Endodermal cell (in vitro differentiated cells): ENCODE results near the gene GDF2. TPM values are rescaled to one million over a fixed set of nuclear protein-coding genes. Genes with fewer than 3 reads are reported as not detected.

ENCODE experiments used
- DNase-seq: peaks from one replicate; pipeline ENCODE4 v3.0.0-alpha.2; 2017
- H3K27ac ChIP-seq: 2 replicates; pipeline ENCODE4 v1.5.1; 2013; ENCODE audit warnings: mild to moderate bottlenecking, low read depth, low read length, moderate library complexity
- H3K27me3 ChIP-seq: 2 replicates; pipeline ENCODE4 v1.6.1; 2013; ENCODE audit warnings: mild to moderate bottlenecking, low read length, moderate library complexity; ENCODE audit not compliant: insufficient read depth, control insufficient read depth, poor library complexity, severe bottlenecking
- H3K36me3 ChIP-seq: 2 replicates; pipeline ENCODE4 v1.7.0; 2013; ENCODE audit warnings: mild to moderate bottlenecking, low read length, moderate library complexity; ENCODE audit not compliant: control insufficient read depth, insufficient read depth
- H3K4me1 ChIP-seq: one replicate; pipeline ENCODE4 v1.7.0; 2013; ENCODE audit warnings: low read length; ENCODE audit not compliant: control insufficient read depth, insufficient read depth
- H3K4me3 ChIP-seq: 2 replicates; pipeline ENCODE4 v1.5.1; 2013; ENCODE audit warnings: mild to moderate bottlenecking, low read length, moderate library complexity
- H3K9ac ChIP-seq: 2 replicates; pipeline ENCODE4 v1.6.1; 2013; ENCODE audit warnings: mild to moderate bottlenecking, low read length, moderate library complexity; ENCODE audit not compliant: poor library complexity, severe bottlenecking; ENCODE audit errors: extremely low read depth
- H3K9me3 ChIP-seq: 2 replicates; pipeline ENCODE4 v1.6.1; 2013; ENCODE audit warnings: mild to moderate bottlenecking, low read length, moderate library complexity; ENCODE audit not compliant: control insufficient read depth
- H3K27ac Mint-ChIP-seq: 2 replicates; pipeline ENCODE4 v1.8.0; 2020; ENCODE audit warnings: mixed read lengths
- H3K27me3 Mint-ChIP-seq: 2 replicates; pipeline ENCODE4 v1.8.0; 2021; ENCODE audit warnings: mild to moderate bottlenecking, mixed read lengths; ENCODE audit not compliant: insufficient read depth
- H3K36me3 Mint-ChIP-seq: 2 replicates; pipeline ENCODE4 v1.8.0; 2020; ENCODE audit warnings: low read depth, mixed read lengths
- H3K4me1 Mint-ChIP-seq: 2 replicates; pipeline ENCODE4 v1.8.0; 2020; ENCODE audit warnings: mixed read lengths
- H3K4me3 Mint-ChIP-seq: 2 replicates; pipeline ENCODE4 v1.8.0; 2020; ENCODE audit warnings: mild to moderate bottlenecking, moderate library complexity, mixed read lengths
- H3K9me3 Mint-ChIP-seq: 2 replicates; pipeline ENCODE4 v1.8.0; 2020; ENCODE audit warnings: mild to moderate bottlenecking, mixed read lengths
- WGBS, 2 experiments: methylation state at CpG; one replicate each; pipeline versions ENCODE4 v1.1.5 to v1.1.7; 2013; ENCODE audit warnings: missing lambda C conversion rate in 2 of 2, mixed read lengths in 1 of 2; ENCODE audit not compliant: insufficient coverage in 1 of 2, insufficient read length in 1 of 2; 5-methylcytosine and 5-hydroxymethylcytosine counted together
- total RNA-seq, 2 donors: library from RNA; stranded (reverse); fragmentation: NEBNext Ultra II Directional in 1 of 2; extraction: Animal tissue kit (Norgen Biotek cat#: 25700) in 1 of 2; gene quantifications; 2 replicates in 1 of 2; 3 replicates in 1 of 2; pipeline ENCODE4 v1.2.1, GENCODE V29; 2021
- TF ChIP-seq, protein P1 (sequence below): fragments of 200-600 bp; sonication (generic); conservative IDR thresholded peaks from 2 replicates; pipeline ENCODE4 v1.5.0; 2021; ENCODE audit warnings: antibody characterized with exemption, mild to moderate bottlenecking

GDF2 gene
- total RNA-seq, 2 donors from 2014 or later, result not detected

GRCh38 chr10:47283101-47283630 is 39.1 kb upstream of the GDF2 start:
- no peak overlapping the region for H3K27ac Mint-ChIP-seq
- no peaks in the 10 kb centered on the region for H3K9me3 ChIP-seq
- no peak overlapping the region for H3K9ac ChIP-seq
- TF ChIP-seq, protein P1, sequence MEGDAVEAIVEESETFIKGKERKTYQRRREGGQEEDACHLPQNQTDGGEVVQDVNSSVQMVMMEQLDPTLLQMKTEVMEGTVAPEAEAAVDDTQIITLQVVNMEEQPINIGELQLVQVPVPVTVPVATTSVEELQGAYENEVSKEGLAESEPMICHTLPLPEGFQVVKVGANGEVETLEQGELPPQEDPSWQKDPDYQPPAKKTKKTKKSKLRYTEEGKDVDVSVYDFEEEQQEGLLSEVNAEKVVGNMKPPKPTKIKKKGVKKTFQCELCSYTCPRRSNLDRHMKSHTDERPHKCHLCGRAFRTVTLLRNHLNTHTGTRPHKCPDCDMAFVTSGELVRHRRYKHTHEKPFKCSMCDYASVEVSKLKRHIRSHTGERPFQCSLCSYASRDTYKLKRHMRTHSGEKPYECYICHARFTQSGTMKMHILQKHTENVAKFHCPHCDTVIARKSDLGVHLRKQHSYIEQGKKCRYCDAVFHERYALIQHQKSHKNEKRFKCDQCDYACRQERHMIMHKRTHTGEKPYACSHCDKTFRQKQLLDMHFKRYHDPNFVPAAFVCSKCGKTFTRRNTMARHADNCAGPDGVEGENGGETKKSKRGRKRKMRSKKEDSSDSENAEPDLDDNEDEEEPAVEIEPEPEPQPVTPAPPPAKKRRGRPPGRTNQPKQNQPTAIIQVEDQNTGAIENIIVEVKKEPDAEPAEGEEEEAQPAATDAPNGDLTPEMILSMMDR, result no peak
- H3K4me3 Mint-ChIP-seq, result no peak overlapping the region
- H3K4me1 ChIP-seq, result no peaks in the 10 kb centered on the region
- no peak overlapping the region for H3K4me3 ChIP-seq
- no peak overlapping the region for H3K27ac ChIP-seq
- 93 to 96% methylated on average over 9 of the region's 9 CpGs for whole genome bisulfite sequencing, 2 experiments
- H3K27me3 ChIP-seq, result no peaks in the 10 kb centered on the region
- H3K4me1 Mint-ChIP-seq, result no peaks in the 10 kb centered on the region
- no peaks in the 10 kb centered on the region for H3K36me3 ChIP-seq
- peak; percentile 34 for DNase-seq
- H3K36me3 Mint-ChIP-seq, result no peaks in the 10 kb centered on the region
- H3K9me3 Mint-ChIP-seq, result no peaks in the 10 kb centered on the region
- peaks cover 13% of the 10 kb centered on the region for H3K27me3 Mint-ChIP-seq

GRCh38 chr10:47283848-47284247 is 38.4 kb upstream of the GDF2 start:
- DNase-seq, result no peak
- no peak overlapping the region for H3K4me3 ChIP-seq
- H3K36me3 ChIP-seq, result no peaks in the 10 kb centered on the region
- H3K4me3 Mint-ChIP-seq, result no peak overlapping the region
- no peak overlapping the region for H3K27ac Mint-ChIP-seq
- H3K27me3 ChIP-seq, result no peaks in the 10 kb centered on the region
- H3K9me3 Mint-ChIP-seq, result no peaks in the 10 kb centered on the region
- H3K4me1 ChIP-seq, result no peaks in the 10 kb centered on the region
- no peak overlapping the region for H3K9ac ChIP-seq
- H3K9me3 ChIP-seq, result no peaks in the 10 kb centered on the region
- TF ChIP-seq, protein P1, result no peak
- peaks cover 13% of the 10 kb centered on the region for H3K27me3 Mint-ChIP-seq
- no peaks in the 10 kb centered on the region for H3K4me1 Mint-ChIP-seq
- H3K36me3 Mint-ChIP-seq, result no peaks in the 10 kb centered on the region
- no peak overlapping the region for H3K27ac ChIP-seq

DNA sequence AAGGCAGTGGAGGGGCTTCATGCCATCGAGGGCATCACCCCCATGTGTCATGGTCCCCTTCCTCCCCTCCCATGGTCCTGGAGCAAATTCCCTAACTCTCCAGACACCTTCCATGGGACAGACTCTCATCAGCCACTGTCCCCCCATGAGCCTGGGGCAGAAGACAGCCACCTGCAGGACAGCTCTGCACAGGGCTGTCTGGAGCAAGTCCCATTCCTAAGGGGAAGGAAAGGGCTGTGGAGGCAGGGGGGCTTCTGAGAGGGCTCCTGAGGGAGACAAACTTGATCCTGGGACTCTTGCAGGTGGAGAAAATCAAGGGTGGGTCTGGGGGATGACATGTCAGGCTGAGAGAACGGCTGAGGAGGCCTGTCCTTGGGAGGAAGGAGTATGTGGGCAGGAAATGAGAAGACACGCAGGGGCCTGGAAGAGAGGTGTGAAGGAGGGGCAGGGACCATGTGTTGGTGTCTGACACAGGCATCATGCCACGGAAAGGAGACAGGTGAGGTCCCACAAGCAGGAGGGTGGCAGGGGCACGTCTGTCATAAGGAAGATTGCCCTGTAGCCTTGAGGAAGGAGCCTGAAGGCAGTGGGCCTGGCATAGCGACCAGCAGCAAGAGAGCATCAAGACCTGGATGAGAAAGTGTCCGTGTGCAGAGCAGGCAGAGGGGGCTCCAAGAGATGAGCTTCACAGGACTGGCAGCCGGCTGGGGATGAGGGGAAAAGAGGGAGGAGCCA is 36.7 kb upstream of the GDF2 start:
- Mint-ChIP-seq H3K27me3 (peaks cover 17% of the 10 kb centered on the region), H3K4me1 (no peaks in the 10 kb centered on the region), H3K36me3 (no peaks in the 10 kb centered on the region), H3K9me3 (no peaks in the 10 kb centered on the region), H3K4me3 (no peak overlapping the region), H3K27ac (no peak overlapping the region)
- H3K36me3 ChIP-seq, result no peaks in the 10 kb centered on the region
- no peaks in the 10 kb centered on the region for H3K4me1 ChIP-seq
- no peak overlapping the region for H3K9ac ChIP-seq
- no peaks in the 10 kb centered on the region for H3K9me3 ChIP-seq
- no peaks in the 10 kb centered on the region for H3K27me3 ChIP-seq
- TF ChIP-seq, protein P1, result peak; percentile 22
- peak; percentile 41 for DNase-seq
- no peak overlapping the region for H3K4me3 ChIP-seq
- 75% methylated on average over 5 to 8 of the region's 8 CpGs for WGBS, 2 experiments
- H3K27ac ChIP-seq, result no peak overlapping the region
